ENCODE measurements around the gene RASGEF1B.

The RASGEF1B gene

DNA sequence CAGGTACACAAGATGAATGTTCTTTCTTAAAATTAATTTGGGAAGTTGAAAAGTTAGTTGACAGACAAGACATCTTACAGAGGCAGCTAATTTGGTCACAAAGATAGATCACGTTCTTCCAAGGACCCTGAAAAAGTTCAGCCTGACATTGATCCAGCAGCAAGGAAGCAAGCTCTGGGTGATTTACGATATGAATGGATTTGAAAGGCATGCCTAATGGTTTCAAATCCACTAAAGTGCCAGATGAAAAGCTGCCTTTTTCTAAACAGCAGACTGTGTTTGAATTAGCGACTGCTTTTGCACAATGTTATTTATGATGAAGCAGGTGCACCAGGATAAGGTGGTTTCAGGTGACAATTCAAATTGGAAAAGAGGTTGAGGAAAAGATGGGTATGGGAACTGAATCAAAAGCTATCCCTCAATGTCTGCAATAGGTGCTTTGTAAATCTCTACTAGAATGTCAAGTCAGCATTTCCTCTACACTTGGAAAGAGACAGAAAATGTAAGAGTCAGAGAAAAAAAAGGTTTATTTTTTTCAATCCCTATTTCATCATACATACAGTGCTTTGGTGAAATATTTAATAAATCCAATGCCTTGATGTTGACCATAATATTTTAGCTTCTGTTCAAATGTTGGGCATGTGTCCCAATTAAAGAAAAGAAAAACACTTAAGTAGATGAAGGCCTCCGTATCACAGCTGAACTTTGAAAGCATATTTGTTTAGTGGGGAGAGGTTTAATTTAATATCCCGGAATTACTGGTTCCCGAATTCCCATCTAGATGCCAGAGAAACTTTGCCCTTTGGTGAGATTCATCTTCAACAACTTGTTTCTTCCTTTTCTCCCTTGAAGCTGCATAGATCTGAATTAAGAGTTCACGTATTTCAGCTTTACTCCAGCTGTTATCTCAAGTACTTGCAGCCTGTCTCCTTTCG is 6.0 kb downstream of the RASGEF1B start:
- no peak for DNase-seq

DNA sequence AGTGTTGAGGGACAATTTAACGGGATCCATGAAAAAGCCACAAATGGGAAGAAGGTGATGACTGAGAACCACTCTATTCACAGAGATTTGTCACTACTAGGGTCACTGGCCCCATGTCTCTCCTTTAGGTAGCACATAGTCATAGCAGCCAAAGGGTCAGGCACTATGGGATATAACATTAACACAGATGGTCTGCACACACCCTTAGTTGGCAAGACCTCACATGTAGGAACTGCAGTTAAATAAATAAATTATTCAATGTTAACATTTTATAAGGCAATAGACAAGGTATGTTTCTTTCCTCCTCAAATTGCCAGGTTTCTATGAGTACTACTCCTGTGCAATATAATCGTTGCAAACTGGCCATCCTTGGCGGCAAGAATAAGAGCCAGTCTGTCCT is 10.9 kb downstream of the RASGEF1B start:
- no peak for DNase-seq

DNA sequence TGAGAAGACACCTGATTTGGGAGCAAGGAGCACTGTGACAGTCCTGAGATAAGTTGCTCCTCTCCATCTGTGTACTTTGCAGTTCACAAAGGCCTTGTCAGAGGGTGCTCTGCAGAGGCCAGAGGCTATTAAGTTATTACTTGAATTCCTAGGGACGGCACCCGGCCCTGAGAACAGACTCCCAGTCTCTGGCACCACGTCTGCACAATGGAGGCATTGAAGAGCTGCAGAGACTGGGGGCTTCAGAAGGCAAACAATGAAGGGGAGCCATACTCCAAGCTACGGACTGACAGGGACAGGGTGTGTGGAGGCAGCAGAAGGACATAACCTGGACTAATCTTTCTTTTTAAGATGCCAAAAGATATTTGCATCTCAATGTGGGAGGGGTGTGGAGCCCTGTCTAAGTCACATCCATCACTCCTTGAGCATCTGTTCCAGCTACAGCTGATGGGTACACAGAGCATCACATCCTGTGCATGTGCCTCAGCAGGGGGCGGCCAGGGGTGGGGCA is 11.5 kb downstream of the RASGEF1B start:
- no peak for DNase-seq

DNA sequence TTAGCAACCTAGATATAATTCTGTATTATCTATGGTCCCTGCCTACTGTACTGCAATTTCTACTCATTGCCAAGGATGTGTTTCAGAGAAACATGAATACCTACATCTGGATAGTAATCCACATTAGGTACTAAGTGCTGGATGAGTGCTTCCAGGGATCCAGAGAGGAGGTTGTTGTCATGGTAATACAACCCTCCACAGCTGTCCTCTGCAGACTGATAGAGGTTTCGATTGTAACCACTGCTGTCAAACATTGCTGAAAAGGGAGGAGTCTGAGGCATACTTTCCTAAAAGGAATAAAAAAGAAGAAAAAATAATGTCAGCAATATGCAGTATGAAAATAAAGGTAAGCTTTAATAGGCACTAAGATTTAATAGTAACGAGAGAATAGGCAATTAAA is 12.5 kb downstream of the RASGEF1B start:
- peak; percentile 5 for DNase-seq

DNA sequence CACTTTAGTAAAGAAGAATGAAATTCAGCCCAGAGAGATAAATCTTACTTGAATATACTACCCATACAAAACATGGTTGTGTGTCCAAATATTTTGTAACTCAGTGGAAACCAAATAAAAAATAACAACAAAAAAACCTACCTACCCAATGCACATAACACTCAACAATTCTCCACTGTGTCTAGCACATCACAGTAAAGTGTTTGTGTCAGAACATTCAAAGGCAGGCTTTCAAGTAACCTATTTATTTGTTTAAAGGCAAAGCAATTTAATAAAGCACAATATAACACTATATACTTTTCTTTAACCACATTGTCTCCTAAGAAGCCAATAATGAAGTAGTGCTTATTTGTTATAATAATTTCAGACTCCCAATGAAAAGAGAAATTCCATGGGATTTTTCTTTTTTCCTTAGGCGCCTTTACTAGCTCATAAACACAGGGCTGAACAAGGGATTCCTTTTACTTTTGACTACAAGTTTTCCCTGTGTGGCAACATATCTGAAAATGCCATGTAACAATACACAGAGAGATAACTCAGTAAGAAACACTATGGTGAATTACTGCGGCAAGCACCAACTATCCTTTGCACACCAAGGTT is 13.7 kb downstream of the RASGEF1B start:
- DNase-seq = no peak

DNA sequence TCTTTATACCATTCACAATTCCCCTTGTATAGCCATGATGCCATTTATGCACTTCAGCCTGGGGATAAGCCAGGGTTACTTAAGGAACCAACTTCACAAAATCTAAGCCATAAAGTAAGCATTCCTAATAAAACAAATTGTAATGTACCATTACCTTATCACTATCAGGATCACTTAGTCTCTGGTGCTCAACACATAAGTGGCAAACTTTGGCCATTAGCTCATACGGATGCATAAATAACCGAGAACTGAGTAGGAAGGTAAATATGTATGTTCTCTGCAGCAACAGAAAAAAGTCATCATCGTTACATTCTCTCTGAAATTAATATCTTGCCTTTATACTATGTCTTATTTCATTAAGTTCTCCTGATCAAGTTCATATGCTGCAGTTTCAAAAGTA is 14.4 kb downstream of the RASGEF1B start:
- DNase-seq = no peak

DNA sequence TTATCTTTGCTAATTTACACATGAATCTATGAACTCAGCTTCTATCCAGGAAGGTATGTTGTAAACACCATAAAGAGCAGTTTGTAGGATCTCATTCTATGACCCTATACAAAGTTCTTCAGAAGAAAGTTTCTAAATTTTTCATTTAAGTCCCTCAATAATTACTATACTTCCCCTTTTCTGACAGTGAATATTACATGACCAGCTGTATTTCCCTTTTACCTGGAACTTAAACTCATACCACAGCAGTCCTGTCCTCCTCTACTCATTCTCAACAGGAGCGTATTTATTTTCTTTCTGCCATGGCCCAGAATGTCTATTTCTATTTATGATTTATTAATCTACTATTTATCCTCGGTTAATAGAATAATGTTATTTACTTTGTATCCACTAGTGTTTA is 15.8 kb downstream of the RASGEF1B start:
- no peak for DNase-seq

DNA sequence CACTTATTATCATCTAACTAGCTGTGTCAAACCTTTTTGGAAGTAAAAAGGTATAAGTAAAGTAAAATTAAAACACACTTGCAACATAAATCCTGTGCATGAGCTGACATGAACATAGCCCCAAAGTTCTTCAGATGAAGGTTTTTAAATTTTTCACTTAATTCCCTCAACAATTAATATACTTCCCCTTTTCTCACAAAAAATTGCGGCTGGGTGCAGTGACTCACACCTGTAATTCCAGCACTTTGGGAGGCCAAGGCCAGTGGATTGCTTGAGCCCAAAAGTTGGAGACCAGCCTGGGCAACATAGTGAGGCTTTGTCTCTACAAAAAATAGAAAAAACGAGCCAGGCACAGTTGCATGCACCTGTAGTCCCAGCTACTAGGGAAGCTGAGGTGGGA is 16.8 kb downstream of the RASGEF1B start:
- DNase-seq = no peak

DNA sequence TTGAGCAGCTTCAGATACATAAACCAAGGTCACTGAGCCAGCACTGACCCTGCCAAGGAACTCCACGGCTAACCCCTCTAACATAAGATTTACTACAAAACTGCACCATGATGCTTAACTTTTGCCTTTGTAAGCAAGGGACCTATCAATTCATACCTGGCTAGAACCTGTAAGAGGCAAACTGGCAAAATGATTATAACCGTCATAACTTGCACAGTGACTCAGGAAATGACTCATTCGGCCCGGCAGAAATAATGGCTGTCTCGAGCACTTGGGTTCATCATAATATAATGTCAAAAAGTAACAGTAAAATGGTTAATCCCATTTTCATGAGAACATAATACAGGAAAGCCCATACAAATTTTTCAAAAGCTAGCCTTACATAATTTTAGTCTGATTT is 17.2 kb downstream of the RASGEF1B start:
- DNase-seq = no peak

DNA sequence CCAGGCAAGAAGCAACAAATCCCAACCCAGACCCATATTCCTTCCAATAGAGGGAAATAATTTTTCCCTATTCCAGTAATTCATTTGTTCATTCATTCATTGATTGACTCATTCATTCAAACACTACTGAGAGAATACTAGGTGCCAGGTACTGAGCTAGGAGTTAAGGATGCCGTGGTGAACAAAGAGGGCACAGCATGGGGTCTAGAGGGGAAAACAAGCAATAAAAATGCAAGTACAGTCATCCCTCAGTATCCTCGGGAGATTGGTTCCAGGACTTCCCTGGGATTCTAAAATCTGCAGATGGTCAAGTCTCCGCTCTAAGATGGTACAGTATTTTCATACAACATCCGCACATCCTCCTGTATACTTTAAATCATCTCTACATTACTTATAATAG is 18.7 kb downstream of the RASGEF1B start:
- no peak for DNase-seq

DNA sequence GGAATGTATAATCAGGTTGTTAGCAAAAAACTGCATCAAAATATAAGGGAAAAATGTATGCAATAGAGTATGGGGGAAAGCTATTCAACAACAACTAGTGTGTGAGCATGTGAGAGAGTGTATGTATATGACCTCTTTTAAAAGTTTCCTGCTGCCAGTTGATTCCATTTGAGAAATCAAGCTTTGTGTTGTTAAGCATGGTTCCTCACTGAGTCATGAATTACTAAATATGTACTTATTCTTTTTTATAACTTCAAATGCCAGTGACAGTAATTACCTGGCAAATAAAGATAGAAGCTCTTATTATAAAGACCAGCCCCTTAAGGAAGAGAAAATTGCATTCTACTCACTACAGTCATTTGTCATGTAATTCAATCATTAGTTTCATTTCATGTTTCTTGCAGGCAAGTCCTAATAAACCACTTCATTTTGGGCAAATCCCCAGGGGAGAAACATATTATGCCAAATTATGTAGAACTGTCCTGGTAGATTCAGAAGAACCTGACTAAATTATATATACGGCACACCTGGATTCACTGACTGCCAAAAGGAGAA is 19.2 kb downstream of the RASGEF1B start:
- DNase-seq = no peak

DNA sequence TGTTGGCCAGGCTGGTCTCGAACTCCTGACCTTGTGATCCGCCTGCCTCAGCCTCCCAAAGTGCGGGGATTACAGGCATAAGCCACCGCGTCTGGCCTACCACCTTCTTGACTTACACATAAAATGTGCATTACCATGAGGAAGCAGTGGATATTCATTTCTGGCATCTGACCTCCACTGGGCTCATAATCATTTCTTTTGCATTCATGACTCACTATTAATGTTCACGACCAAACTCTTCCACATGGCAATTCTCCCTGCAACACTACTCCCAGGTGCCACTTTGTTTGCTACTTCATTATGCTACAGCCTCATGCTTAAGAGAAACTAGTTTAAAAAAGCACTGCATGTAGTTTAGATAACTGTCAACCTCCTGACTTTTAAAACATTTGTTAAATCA is 22.7 kb downstream of the RASGEF1B start:
- DNase-seq = no peak

DNA sequence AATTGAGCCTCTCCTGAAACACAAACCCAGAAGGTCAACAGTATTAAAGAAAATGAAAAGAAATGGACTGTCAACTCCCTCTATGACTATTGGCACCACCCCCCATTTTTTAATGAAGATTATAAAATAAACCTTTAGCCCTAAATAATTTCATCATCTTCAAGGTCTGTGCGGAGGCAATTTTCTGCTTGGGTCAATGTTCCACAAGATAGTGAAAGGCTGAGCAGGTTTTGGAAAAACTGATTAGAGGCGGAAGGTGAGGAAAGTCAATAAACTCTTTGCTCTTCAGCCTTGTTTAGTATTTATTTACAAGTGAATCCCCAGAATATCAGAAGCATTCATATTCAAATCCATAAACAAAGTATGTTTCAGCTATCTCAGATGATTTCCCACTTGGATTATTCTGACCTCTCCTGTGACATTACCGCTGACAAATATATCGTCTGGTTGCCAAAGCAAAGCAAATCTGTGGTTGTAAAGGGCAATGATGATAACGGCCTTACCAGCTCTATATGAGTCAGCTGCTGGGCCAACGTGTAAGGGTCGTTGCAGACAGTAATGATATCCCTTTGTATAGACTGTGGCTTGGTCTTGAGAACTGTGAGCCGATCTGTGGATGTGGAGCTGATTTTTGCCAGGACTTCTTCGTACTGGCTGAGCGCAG is 24.0 kb downstream of the RASGEF1B start:
- no peak for DNase-seq

DNA sequence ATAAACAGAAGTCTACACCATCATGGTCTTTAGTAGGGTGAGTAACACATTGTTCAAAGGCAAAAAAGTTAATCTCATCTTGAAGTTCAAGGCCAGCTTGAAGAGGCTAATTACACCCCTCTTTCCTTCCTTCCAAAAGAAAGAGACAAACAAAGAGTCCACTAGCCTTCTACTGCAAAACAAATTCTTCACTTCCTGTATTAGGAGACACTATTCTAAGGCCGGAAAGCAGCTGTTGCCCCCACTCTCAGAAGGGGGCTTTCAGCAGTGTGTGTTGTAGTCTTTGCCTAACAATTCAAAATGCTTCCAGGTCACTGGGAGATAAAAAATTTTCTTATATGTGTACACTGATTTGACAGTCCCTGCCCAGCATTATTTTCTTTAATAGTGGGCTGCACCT is 25.1 kb downstream of the RASGEF1B start:
- DNase-seq = no peak

DNA sequence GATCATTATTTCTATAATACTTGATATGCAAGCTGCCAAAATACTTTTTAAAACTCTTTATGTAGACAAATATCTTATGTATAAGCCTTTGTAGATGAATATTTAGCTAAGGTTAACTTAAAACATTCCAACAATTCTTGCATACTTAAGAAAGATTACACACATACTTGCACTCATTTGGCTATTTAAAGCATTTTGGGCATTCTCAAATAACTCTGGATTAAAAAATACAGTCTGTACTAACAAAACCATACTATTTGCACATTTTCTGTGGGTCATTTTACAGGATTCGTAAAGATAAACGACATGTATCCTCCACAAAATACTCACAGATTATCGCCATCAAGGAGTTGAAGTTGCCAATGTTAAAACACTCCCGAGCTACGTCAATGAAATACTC is 26.5 kb downstream of the RASGEF1B start:
- no peak for DNase-seq

DNA sequence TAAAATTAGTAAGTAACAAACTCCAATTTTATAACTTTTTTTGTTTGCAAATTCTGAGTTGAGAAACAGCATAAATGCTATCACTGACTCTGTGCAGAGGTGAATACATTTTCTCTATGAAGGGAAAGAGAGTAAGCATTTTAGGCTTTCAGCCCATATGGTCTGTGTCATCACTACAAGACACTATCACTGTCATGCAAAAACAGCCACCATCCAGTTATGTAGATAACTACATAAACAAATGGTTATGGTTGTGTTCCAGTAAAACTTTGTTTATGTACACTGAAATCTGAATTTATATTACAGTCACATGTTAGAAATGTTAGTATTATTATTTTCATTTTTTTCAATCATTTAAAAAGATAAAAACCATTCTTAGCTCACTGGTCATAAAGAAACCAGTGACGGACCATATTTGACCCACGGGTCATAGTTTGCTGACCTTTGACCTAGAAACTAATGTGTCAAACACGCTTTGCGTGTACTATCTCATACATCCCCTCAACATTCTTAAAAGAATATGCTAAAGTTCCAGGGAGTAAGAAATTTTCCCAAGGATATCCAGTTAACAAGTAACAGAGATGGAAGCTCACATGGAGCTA is 29.1 kb downstream of the RASGEF1B start:
- no peak for DNase-seq

DNA sequence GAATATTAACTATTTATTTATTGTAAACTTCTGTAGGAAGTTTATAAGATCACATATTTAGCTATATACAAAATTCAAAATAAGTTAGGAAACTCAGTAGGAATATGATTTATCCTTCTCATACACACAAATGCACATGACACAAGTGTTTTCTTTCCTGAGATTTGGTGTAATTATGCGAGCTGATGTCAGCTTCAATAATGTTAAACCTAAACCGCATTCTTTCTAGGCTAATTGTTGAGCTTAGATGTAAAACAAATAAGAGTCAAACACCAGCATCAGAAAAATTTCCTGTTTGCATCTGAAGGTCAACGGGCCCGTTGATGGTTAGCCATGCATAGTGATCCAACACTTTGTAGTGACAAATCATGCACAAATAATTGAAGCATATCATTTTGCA is 30.8 kb downstream of the RASGEF1B start:
- DNase-seq = no peak

DNA sequence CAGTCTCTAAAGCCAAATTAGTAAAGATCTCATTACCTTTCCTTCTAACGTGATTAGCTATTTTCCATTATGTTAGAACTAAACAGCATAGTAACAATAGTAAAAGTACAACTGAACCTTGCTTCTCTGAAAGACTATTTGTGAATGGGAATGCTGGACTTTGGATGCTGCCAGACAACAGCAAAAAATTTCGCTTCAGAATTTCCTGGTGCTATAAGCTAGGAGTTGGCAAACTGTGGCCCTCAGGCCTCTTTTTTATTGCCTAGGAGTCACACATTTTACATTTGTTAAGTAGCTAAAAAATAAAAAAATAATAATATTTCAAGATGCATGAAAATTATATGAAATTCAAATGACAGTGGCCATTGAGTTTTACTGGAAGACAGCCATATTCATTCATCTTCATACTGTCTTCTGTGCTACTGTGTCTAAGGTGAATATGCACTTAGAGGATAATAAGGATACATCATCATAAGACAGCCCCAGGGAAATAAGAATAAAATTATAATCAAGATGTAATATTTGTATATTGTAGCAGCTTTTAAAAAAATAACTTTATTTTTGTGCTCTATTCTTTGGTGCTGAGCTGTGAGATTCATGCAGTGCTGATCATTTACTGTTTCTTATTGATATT is 34.6 kb downstream of the RASGEF1B start:
- DNase-seq = no peak

DNA sequence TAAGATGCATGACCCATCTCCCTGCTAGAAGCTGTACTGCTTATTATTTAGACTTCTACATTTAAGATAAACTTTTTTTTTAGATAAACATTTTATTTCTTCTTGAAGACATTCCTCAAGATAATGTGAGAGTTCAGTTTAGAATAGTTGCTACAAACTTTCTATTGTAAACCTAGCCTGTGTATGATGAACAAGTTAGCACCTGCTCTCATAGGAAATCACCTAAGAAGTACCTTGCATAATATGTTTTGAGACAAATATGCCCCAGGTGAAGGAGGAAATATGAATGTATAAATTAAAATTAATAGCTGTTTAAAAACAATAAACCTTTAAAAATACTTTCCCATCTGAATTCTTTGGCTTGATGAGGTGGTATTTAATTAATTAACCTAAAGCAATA is 35.6 kb downstream of the RASGEF1B start:
- no peak for DNase-seq

DNA sequence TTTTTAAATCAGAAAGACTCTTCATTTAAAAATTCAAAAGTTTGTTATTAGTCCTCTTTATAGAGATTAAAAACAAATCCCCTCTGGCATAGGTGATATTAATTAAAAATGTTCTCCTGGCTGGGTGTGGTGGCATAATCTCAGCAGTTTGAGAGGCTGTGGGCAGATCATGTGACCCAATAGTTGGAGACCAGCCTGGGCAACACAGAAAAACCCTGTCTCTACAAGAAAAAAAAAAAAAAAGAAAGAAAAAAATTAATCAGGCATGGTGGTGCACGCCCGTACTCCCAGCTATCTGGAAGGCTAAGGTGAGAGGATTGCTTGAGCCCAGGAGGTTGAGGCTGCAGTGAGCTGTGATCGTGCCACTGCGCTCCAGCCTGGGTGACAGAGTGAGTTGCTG is 38.9 kb downstream of the RASGEF1B start:
- DNase-seq = no peak

DNA sequence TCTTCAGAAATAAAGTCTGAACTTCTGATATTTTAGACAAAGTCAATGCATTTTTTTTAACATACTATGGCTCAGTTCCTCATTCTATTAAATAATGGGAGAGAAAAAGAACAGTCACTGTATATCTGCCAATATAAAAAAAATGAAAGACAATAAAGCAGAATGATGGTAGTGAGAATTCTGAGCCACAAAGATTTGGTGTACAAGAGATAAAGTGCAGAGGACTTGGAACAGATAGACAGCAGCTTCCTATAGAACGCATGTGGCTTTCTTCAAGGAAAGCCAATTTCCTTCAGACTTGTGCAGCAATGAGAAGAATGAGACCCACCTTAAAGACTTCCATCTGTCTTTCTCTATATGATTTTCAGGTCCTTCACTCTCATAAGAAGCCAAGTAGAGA is 39.7 kb downstream of the RASGEF1B start:
- DNase-seq = no peak

DNA sequence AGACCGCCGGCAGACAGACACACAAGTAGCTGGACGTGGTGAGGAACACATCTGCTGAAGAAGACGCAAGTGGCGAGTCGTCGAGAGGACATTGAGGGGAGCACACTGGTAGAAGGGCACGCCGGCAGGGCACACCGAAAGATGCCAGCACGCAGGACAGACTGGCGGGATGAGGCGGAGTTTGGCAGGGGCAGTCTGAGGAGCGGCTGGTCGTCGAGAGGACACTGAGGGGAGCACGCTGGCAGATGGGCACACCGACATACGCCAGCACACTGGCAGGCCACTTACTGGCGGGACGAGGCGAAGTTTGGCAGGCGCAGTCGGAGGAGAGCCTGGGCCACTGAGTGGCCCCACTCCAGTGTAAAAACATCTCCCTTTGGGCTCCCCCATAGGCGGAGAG is 42.1 kb downstream of the RASGEF1B start:
- no peak for DNase-seq

DNA sequence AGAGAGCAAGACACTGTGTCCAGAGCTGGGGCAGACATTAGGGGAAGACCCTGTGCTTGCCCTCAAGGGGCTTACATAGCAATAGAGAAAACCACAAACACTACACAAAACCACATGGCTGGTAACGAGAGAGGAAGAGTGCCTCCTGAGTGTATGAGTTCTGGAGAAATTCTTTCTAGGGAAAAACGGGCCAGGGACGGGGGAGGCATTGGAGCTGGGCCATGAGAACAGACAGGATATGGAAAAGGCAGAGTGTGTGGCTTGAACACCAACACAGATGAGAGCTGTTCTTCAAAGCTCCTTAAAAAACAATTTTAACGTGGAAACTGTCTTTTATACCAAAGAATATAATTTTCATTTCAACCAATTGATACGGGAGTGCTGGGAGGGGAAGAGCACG is 42.7 kb downstream of the RASGEF1B start:
- DNase-seq = no peak
